Panc1 (cell line): ENCODE measurements around the gene TTLL6. TPM values are rescaled to one million over a fixed set of nuclear protein-coding genes. Genes with fewer than 3 reads are reported as not detected.

ENCODE experiments used
- ATAC-seq: fragments of 200-7000 bp; cut with Tn5 transposase; 2 replicates; pipeline ENCODE4 v1.9.1; 2020; ENCODE audit warnings: mild to moderate bottlenecking, moderate library complexity
- BruUV-seq: library from RNA; stranded (reverse); fragments of 400-500 nt; replicated peaks from 2 replicates; lab custom pipeline; 2021; lab: Mats Ljungman, UMichigan
- CTCF ChIA-PET: fragments of 300-600 bp; sonication (Branson Sonifier 250); formaldehyde crosslinking; loops from one replicate; lab custom pipeline; 2022; ENCODE audit warnings: antibody characterized with exemption; lab: Charles Lee
- POLR2A ChIA-PET: fragments of 300-600 bp; sonication (Branson Sonifier 250); formaldehyde crosslinking; loops from one replicate; lab custom pipeline; 2022; ENCODE audit warnings: antibody characterized with exemption; lab: Charles Lee
- DNase-seq: peaks from one replicate; pipeline ENCODE4 v3.0.0-alpha.2; 2010; ENCODE audit warnings: low read depth, low spot score
- H3K27ac ChIP-seq: 2 replicates; pipeline ENCODE4 v1.5.1; 2011; ENCODE audit warnings: mild to moderate bottlenecking, low read length, inconsistent platforms
- H3K27me3 ChIP-seq: fragments of 200-500 bp; sonication (Bioruptor generic); 2 replicates; pipeline ENCODE4 v1.6.0; 2014; ENCODE audit warnings: low read length, inconsistent platforms; ENCODE audit not compliant: control insufficient read depth, insufficient read depth
- H3K36me3 ChIP-seq: fragments of 200-500 bp; sonication (Bioruptor generic); 2 replicates; pipeline ENCODE4 v1.5.1; 2014; ENCODE audit warnings: inconsistent platforms, mild to moderate bottlenecking, low read length, moderate library complexity; ENCODE audit not compliant: control insufficient read depth, insufficient read depth
- H3K4me1 ChIP-seq: 2 replicates; pipeline ENCODE4 v1.5.1; 2011; ENCODE audit warnings: inconsistent platforms, mild to moderate bottlenecking, low read length, moderate library complexity; ENCODE audit not compliant: control insufficient read depth, insufficient read depth
- H3K4me3 ChIP-seq, 2 experiments: 2 replicates each; pipeline ENCODE4 v1.5.1; 2011 to 2012; ENCODE audit warnings: low read depth in 2 of 2, low read length in 2 of 2, mild to moderate bottlenecking in 2 of 2, inconsistent platforms in 1 of 2, moderate library complexity in 1 of 2
- H3K9me3 ChIP-seq: fragments of 200-500 bp; sonication (Bioruptor generic); 2 replicates; pipeline ENCODE4 v1.5.1; 2014; ENCODE audit warnings: low read depth, mild to moderate bottlenecking, inconsistent platforms, low read length, moderate library complexity; ENCODE audit not compliant: control insufficient read depth, insufficient read depth
- POLR2AphosphoS5 ChIP-seq: IDR thresholded peaks from 2 replicates; pipeline ENCODE4 v1.6.1; 2012; ENCODE audit warnings: mild to moderate bottlenecking, low read depth, low read length, moderate library complexity
- SIN3A ChIP-seq: IDR thresholded peaks from 2 replicates; pipeline ENCODE4 v1.6.1; 2012; ENCODE audit warnings: low read depth, mild to moderate bottlenecking, low read length, moderate library complexity, borderline replicate concordance; ENCODE audit not compliant: insufficient read depth
- TCF7L2 ChIP-seq: IDR thresholded peaks from 2 replicates; pipeline ENCODE4 v1.6.1; 2011; ENCODE audit warnings: mild to moderate bottlenecking, low read depth, low read length, inconsistent platforms
- in situ Hi-C: cut with HindIII; loops from 2 replicates; pipeline ENCODE4 v1.10.0; 2016; ENCODE audit warnings: low sequenced_read_pairs, low pct_unique_long_range_greater_than_20kb
- intact Hi-C: fragments of 100-400 bp; cut with micrococcal nuclease; formaldehyde crosslinking; loops from one replicate; pipeline ENCODE4 v1.10.0; 2022; ENCODE audit not compliant: unreplicated experiment
- total RNA-seq: library from RNA; stranded (reverse); gene quantifications from one replicate; pipeline ENCODE4 v1.2.1, GENCODE V29; 2021; ENCODE audit not compliant: unreplicated experiment
- TF ChIP-seq, protein P1 (sequence below): fragments of 450-650 bp; IDR thresholded peaks from 2 replicates; pipeline ENCODE4 v1.5.1; 2017; ENCODE audit warnings: mild to moderate bottlenecking
- TF ChIP-seq, protein P2 (sequence below), 2 experiments: IDR thresholded peaks; 2 replicates each; pipeline ENCODE4 v1.6.1; 2011 to 2012; ENCODE audit warnings: low read depth in 2 of 2, control low read depth in 1 of 2, low read length in 1 of 2, mild to moderate bottlenecking in 1 of 2, moderate library complexity in 1 of 2; ENCODE audit not compliant: insufficient read depth in 1 of 2

The TTLL6 gene
- total RNA-seq, 1 experiment from 2014 or later, result 2.5 TPM

DNA sequence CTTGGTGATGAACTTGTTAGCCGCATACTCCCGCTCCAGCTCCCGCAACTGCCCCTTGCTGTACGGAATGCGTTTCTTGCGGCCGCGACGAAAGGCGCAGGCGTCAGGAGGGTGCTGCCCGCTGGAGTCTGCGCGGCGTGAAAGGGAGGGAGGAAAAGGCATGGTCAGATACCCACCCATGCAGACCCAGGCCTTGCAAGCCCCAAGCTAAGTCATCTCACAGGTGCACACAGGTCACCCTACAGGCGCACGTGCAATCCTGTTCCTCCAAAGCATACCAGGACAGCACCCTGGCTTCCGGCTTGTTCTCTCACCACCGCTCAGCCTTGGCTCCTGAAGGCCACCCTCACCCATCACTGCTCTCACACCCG is 90.1 kb downstream of the TTLL6 start:
- intact Hi-C loops (no loop called here), in situ Hi-C loops (no loop called here)
- no TSS peak for BruUV-seq
- Histone ChIP-seq H3K27ac (no peak overlapping the region), H3K9me3 (no peaks in the 10 kb centered on the region), H3K36me3 (no peaks in the 10 kb centered on the region), H3K4me3 (no peak overlapping the region), H3K27me3 (no peaks in the 10 kb centered on the region), H3K4me1 (peaks cover 6% of the 10 kb centered on the region; the same call in 1 of the 2 replicates)
- TF ChIP-seq TCF7L2, result no peak
- TF ChIP-seq, protein P1, sequence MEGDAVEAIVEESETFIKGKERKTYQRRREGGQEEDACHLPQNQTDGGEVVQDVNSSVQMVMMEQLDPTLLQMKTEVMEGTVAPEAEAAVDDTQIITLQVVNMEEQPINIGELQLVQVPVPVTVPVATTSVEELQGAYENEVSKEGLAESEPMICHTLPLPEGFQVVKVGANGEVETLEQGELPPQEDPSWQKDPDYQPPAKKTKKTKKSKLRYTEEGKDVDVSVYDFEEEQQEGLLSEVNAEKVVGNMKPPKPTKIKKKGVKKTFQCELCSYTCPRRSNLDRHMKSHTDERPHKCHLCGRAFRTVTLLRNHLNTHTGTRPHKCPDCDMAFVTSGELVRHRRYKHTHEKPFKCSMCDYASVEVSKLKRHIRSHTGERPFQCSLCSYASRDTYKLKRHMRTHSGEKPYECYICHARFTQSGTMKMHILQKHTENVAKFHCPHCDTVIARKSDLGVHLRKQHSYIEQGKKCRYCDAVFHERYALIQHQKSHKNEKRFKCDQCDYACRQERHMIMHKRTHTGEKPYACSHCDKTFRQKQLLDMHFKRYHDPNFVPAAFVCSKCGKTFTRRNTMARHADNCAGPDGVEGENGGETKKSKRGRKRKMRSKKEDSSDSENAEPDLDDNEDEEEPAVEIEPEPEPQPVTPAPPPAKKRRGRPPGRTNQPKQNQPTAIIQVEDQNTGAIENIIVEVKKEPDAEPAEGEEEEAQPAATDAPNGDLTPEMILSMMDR, result no peak
- TF ChIP-seq, protein P2, sequence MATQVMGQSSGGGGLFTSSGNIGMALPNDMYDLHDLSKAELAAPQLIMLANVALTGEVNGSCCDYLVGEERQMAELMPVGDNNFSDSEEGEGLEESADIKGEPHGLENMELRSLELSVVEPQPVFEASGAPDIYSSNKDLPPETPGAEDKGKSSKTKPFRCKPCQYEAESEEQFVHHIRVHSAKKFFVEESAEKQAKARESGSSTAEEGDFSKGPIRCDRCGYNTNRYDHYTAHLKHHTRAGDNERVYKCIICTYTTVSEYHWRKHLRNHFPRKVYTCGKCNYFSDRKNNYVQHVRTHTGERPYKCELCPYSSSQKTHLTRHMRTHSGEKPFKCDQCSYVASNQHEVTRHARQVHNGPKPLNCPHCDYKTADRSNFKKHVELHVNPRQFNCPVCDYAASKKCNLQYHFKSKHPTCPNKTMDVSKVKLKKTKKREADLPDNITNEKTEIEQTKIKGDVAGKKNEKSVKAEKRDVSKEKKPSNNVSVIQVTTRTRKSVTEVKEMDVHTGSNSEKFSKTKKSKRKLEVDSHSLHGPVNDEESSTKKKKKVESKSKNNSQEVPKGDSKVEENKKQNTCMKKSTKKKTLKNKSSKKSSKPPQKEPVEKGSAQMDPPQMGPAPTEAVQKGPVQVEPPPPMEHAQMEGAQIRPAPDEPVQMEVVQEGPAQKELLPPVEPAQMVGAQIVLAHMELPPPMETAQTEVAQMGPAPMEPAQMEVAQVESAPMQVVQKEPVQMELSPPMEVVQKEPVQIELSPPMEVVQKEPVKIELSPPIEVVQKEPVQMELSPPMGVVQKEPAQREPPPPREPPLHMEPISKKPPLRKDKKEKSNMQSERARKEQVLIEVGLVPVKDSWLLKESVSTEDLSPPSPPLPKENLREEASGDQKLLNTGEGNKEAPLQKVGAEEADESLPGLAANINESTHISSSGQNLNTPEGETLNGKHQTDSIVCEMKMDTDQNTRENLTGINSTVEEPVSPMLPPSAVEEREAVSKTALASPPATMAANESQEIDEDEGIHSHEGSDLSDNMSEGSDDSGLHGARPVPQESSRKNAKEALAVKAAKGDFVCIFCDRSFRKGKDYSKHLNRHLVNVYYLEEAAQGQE (IDR thresholded peaks at IDR 0.05; ENCODE audit: insufficient read depth in 1 of 2, low read depth in 2 of 2, low read length in 1 of 2), result no peak
- no peak for TF ChIP-seq POLR2AphosphoS5
- no peak for TF ChIP-seq SIN3A
- CTCF ChIA-PET, result interaction anchor here (1.2 to 4.6 kb wide), 3 partner anchors 58 to 152 kb away, joined by 3 to 98 read pairs (median 24); no protein-coding TSS in a partner anchor
- DNase-seq (no peak), ATAC-seq (no peak)
- POLR2A ChIA-PET, result no interaction called here

DNA sequence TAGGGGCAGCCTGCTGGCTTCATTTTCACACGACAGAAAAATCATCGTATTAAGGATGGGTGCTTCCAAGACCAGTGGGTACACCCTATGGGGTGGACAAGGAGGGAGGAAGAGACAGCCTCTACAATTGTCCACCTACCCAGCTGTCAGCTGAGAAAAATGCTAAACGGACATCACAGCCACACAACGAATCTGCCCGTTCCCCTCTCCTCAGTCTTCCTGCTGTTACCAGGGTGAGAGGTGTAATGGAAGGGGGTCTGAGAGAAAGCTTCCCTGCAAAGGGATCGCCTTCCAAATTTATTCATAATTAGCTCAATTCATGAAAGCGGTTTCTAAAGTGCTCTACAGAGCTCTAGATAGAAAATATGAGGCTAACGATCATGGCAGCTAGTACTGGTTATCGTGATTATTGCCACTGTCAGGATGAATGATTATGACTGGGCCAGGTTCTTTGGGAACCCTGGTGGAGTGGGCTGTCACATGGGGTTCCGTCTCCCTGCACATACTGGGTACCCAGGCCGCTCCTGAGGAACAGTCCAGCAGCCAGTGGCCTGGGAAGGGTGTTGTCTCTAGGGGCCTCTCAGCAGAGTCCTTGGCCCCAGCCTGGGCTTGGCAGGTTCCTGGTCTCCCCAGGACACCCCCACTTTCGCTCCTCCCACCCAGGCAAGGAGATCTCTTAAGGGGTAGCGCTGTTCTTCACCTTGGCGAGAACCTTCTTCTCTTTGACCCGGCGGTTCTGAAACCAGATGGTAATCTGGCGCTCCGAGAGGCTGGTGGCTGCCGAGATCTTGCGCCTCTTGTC is 90.7 kb downstream of the TTLL6 start:
- TF ChIP-seq POLR2AphosphoS5 (no peak), TCF7L2 (no peak), SIN3A (no peak)
- TF ChIP-seq, protein P2 (IDR thresholded peaks at IDR 0.05; ENCODE audit: insufficient read depth in 1 of 2, low read depth in 2 of 2, low read length in 1 of 2), result no peak
- TF ChIP-seq, protein P1, result no peak
- in situ Hi-C loops, result no loop called here
- no TSS peak for BruUV-seq
- Histone ChIP-seq H3K27ac (no peak overlapping the region), H3K36me3 (no peaks in the 10 kb centered on the region), H3K4me3 (no peak overlapping the region), H3K9me3 (no peaks in the 10 kb centered on the region), H3K4me1 (peaks cover 6% of the 10 kb centered on the region; the same call in 1 of the 2 replicates), H3K27me3 (no peaks in the 10 kb centered on the region)
- DNase-seq (no peak), ATAC-seq (no peak)
- intact Hi-C loops, result no loop called here
- ChIA-PET CTCF (interaction anchor here (0.6 to 4.6 kb wide), 4 partner anchors 59 to 153 kb away, joined by 3 to 98 read pairs (median 4); no protein-coding TSS in a partner anchor), POLR2A (interaction anchor here (0.5 kb wide), 1 partner anchor 149 kb away, joined by 3 read pairs; no protein-coding TSS in a partner anchor)
